HCEC 1CT (cell line): ENCODE data around the gene PAX2.

ENCODE experiments used
- DNase-seq: peaks from one replicate; pipeline ENCODE4 v3.0.0-alpha.2; 2017

Gene PAX2

DNA sequence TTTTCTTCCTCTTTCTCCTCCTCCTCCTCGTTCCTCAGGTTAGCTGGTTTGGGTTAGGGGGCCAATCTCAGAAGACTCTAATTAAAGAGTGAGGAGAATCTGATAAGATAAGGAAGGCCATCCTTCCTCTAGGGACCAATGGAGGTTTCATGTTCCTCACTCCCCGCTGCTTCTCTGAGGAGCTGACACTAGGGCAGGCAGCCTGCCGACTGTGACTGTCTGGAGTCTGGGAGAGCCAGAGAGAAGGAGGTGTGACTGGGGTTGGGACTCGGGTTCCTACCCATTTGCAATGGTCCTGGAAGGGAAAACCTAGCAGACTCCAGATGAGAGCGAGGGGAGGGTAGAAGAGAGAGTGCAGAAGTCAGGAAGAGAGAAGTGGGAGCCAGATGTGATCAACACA, 15.3 kb downstream of the PAX2 start:
- DNase-seq: no peak

GRCh38 chr10:100761191-100761590, 15.8 kb downstream of the PAX2 start:
- no peak for DNase-seq

- DNase-seq: no peak
Observed at GRCh38 chr10:100763043-100763747, 17.8 kb downstream of the PAX2 start.

GRCh38 chr10:100766693-100767421, 21.5 kb downstream of the PAX2 start:
- no peak for DNase-seq

DNA sequence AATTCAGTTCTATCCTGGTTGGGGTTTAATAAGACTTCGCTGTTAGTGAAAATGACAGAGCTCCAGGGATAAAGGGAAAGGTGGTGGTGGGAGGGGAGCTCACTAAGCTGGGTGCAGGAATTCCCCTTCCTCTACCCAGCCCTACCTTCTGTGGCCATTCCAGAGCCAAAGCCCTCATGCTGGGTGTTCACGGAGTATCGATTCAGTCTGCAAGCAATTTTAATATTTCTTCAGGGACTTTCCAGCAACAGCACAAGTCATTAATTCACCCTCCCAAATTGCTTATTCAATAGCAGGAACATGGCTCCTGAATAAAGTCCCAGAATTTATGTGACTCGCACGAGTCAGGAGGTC, 22.0 kb downstream of the PAX2 start:
- no peak for DNase-seq

DNA sequence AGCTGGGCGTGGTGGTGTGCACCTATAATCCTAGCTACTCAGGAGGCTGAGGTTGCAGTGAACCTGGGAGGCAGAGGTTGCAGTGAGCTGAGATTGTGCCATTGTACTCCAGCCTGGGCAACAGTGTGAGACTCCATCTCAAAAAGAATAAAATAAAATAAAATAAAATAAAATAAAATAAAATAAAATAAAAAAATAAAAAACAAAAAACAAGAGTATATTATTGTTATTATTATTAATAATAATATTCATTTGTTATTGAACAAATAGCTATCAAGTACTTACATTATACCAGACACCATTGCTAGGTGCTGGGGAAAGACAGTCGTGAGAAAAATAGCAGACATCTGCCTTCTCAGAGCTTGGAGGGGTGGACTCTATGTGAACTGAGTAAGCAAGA, 24.1 kb downstream of the PAX2 start:
- no peak for DNase-seq

- no peak for DNase-seq
Observed at GRCh38 chr10:100773646-100774045, 28.3 kb downstream of the PAX2 start.

- no peak for DNase-seq
Observed at GRCh38 chr10:100774223-100774622, 28.8 kb downstream of the PAX2 start.

GRCh38 chr10:100774876-100775275, 29.5 kb downstream of the PAX2 start:
- DNase-seq: no peak

DNA sequence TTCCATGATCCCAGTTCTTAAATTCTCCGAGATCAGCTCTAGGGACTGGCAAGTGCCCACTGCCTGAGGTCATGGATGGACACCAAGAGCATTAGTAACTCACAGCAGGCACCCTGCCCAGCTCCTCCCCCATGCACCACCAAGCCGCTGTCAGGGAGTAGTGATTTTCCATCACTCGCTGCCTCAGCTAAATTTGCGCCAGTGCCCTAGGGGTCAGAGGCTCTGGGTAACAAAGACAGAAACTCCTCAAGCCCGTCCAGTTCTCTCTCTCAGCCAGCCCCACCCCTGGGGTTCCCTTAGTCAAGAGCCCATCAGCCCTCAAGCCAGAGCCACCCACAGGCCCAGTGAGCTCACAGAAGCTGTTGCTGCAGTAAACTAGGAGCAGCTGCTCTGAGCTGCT, 30.0 kb downstream of the PAX2 start:
- no peak for DNase-seq

DNA sequence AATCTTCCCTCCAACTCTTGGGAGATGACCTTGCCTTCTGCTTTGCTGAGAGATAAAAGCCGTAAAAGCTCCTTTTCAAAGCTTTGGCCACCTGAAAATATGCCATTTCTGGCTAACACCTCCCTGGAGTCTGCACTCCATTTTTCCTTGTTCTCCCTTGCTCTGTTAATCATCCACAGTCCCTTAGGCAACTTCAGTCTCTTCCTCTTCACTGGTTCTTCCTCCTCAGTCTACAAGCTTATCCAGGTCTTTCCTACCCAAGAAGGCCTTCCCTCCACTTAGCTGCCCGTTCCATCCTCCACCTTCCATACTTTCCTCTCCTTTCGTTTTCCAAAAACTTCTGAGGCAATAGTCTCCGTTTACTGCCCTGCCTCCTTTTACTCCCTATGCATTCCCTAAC, 30.5 kb downstream of the PAX2 start:
- DNase-seq: no peak

DNA sequence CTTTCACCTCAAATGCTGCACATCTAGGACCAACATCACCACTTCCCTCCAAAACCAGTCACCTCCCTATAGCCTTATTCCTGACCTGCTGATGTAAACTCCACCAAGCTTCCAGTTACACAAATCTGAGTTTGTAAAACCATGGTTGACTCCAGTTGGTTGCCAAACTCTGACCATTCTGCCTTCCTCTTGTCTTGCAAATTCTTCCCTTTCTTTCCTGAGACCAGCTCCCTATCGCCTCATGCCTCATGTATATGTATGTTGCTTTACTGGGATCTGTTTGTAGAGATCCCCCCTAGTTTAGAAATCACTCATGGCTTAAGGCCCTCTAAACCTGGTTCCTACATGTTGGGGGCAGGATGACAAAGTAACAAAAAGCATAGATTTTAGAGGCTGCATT, 31.3 kb downstream of the PAX2 start:
- DNase-seq: no peak

- no peak for DNase-seq
Observed at GRCh38 chr10:100779329-100779728, 33.9 kb downstream of the PAX2 start.

DNA sequence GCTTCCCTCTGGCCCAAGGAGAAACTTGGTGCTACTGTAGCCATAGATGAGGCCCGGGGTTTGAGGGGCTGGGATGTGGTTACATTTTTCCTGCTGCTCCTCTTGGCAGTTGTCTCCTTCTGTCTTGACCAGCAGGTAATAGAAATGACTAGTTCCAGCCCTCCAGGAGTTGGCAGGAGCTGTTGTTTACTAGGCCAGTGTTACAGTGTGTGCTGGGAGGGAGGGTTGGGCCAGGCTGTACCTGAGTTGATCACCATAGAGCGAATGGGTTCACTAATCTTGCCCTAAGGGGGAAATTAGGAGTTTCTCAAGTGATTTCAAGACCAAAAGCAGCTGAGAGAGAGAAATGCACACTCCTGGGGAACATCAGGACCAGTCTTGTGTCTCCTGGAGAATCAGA, 34.9 kb downstream of the PAX2 start:
- no peak for DNase-seq

DNA sequence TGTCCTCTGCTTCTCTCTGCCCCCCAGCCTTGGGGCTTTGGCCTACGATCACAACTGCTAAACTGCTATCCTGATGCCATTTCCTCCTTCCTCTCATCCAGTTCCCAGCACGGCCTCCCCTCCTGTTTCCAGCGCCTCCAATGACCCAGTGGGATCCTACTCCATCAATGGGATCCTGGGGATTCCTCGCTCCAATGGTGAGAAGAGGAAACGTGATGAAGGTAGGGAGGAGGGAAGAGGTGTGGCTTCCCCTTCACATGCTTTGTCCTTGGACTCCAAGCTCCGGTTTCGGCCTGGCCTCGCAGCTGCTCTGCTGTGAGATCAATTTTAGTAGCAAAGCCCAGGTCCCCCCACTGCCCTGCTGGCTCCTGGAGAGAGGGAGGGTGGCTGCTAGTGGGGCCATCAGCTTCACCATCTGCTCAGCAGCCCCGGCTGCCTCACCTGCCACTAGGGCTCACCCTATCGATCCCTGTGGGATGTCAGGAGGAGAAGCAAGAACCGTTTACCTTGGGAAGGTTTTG, 35.8 kb downstream of the PAX2 start:
- DNase-seq: no peak

- DNase-seq: no peak
Observed at GRCh38 chr10:100782461-100783244, 37.3 kb downstream of the PAX2 start.

DNA sequence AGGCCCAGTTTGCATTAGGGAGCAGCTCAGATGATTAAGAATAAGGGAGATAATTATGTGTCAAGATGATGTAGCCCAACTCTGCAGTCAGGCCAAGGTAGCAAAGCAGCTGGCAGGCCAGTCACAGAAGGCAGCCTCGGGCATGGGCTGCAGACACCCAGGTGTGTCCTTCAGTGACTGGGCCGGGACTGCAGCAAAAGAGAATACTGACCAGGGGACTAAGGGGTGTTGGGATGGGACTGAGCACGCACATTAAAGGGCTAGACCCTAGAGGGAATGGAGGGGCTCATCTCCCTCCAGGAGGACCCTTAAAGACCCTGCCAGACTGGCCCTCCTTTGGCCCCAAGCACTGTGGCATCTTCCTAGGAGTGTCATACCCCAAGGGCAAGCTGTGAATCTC, 38.7 kb downstream of the PAX2 start:
- no peak for DNase-seq

DNA sequence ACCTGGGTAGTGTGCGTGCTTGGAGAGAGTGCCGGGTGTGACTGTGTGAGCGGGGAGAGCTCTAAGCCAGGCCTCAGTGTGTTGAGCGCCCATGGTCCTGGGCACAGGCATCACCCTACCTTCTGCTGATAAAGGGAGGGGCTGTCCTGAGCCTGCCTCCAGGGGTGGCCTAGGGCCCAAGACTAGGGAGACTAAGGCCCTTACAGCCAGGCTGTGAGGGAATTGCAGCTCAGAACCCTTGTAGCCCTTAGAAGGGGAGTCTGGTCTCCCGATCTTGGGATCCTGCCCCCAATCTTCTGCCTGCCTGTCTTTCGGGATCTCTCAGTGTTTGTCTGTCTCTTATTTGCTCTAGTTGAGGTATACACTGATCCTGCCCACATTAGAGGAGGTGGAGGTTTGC, 41.2 kb downstream of the PAX2 start:
- no peak for DNase-seq

GRCh38 chr10:100788002-100788903, 42.9 kb downstream of the PAX2 start:
- no peak for DNase-seq

GRCh38 chr10:100790761-100791208, 45.4 kb downstream of the PAX2 start:
- DNase-seq: no peak

DNA sequence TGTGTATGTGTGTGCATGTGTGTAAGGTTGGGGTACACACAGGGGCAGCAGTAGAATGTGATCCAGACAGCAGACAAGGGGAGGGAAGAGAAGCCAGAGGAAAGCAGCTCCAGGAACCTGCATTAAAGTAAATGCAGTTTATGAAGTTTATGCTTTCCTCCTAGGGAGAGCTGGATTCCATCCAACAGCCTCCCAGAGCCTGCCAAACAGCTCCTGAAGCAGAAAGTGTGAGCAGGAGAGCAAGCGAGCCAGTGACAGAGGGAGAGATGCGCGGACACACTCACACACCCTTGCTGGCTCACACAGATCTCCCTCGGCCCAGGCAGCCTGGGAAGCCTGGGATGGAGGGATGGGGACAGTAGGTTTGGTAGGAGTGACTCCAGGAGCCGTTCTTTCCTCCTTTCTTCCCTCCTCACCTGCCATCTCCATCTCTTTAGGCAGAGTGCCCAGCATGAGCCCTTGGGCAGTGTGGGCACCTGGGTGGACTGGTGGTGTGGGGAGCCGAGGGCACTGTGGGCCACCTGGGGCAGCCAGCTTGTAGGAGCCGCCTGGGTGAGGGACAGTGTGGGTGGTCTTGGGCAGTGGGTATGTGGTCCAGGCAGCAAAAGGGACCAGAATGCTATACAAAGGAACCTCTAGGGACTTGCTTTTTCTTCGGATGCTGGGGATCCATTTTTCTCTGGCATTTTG, 46.1 kb downstream of the PAX2 start:
- DNase-seq: no peak

- DNase-seq: no peak
Observed at GRCh38 chr10:100792574-100792973, 47.2 kb downstream of the PAX2 start.
